Activated T-cell treated with anti-CD3 and anti-CD28 coated beads for 24 hours (primary cell): ENCODE data around the gene PPAT.
"Not testable (repeated sequence)": the region's sequence is repeated elsewhere in the genome, so short reads cannot be mapped to it uniquely, and the experiment has no call there.

Experiments
- DNase-seq: peaks from one replicate; pipeline ENCODE4 v3.0.0-alpha.2; 2020; ENCODE audit warnings: low read depth

The PPAT gene

GRCh38 chr4:56374956-56375355, 60.5 kb downstream of the PPAT start:
- DNase-seq, result no peak

DNA sequence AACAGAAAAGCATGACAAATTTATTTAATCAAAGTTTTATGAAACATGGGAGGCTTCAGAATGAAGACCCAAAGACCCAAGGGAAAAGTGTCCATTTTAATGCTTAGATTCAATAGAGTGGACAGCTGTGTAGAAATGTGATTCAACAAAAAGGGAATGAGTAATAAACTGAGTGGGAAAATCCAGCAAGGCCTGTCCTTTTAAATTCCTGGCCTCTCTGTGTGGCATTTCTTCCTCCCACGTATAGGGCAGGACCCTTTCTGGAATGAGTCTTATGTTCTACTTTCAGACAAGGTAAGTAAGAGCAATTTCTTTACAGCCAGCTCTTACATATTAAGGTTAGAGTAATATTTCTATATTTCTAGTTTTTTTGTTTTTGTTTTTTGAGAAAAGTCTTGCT, 62.6 kb downstream of the PPAT start:
- DNase-seq, result no peak

DNA sequence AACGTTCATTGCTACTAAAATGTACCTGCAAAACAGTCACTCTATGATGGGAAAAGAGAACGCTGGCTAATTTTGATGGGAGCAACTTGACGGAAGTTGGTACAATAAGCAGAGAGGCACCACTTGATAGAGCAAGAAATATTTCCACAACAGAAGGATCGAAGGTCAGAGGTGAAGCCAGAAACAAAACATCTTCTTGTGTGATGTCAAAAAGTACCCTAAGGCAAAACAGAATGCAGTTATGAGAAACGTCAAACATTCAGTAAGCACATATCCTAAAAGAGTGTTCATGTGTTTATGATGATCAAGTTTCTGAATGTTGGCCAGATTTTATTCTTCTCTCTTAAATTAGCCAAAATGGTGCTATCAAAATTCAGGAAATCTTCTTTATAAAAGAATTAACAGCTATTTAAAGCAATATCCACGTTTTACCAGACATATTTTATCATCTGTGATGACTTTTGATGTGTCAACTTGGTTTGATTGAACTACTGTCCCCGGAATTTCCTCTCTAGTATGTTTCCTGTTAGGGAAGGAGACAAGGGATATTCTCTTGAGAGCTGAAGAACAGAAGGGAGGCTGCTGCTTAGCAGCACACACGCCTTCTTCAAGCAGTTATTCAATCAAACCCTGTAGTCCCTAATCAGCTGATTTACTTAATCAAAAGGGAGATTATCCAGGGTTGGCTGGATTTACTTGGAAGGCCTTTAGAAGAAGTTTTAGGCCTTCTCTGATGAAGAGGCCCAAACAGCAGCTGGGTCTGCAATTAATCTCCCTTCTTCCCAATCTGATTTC, 63.8 kb downstream of the PPAT start:
- DNase-seq, result no peak

GRCh38 chr4:56370377-56370776, 65.0 kb downstream of the PPAT start:
- DNase-seq, result no peak

DNA sequence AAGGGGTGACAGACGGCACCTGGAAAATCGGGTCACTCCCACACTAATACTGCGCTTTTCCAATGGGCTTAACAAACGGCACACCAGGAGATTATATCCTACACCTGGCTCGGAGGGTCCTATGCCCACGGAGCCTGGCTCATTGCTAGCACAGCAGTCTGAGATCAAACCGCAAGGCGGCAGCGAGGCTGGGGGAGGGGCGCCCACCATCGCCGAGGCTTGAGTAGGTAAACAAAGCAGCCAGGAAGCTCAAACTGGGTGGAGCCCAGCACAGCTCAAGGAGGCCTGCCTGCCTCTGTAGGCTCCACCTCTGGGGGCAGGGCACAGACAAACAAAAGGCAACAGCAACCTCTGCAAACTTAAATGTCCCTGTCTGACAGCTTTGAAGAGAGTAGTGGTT, 72.4 kb downstream of the PPAT start:
- not testable (repeated sequence) for DNase-seq

DNA sequence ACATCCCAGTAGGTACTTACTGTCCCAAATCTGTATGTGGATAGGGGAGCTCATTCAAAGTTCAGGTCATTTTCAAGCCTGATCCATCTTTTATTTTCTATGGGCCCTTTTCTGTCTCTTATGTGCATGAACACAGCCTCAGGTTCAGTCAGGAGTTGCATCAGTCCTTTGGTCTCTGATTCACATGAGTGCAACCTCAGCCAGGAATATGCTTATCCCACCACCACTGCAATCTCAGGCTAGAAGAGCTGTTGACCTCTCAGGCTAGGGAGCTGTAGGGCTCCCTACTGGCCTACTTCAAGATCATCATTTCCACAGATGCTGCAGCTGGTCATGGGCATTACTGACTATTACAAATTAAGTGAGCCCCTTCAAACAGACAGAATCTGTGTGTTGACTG, 75.3 kb downstream of the PPAT start:
- no peak for DNase-seq

DNA sequence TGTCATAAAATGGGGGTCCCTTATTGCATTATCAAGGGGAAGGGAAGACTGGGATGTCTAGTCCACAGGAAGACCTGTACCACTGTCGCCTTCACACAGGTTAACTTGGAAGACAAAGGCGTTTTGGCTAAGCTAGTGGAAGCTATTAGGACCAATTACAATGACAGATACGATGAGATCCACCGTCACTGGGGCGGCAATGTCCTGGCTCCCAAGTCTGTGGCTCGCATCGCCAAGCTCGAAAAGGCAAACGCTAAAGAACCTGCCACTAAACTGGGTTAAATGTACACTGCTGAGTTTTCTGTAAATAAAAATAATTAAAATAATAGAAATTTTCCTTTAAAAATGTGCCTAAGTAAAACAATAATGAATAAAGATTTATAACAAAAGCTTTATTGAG, 78.8 kb downstream of the PPAT start:
- no peak for DNase-seq

DNA sequence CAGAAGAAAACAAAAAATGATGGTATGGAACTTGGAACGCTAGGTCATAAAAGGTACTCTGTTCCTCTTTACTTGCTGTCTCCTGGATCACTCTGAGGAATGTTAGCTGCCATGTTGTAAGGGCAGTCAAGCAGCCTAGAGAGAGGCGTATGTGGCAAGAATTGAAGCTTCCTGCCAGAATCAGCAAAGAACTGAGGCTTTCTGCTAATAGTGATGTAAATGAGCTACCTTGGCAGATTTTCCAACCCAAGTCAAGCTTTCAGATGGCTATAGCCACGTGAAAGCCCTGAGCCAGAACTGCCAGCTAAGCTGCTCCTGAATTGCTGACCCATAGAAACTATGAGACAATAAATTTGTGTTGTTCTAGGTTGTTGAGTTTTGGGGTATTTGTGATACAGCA, 86.8 kb downstream of the PPAT start:
- no peak for DNase-seq

DNA sequence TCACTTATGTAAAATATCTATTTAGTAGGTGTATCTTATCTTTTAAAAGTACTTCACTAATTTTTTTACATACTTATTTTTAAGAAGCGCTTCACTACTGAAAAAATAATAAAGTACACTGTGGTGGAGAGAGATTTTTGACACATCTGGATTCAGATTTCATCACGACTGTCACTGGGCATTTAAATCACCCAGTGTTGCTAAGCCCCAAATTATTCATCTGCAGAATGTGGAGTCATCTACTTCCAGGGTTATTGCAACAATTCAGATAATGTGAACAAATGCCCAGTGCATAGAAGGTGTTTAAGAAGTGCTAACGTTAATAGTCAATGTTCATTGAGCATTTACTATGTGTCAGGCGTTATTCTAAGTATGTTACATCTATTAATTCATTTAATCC, 90.0 kb downstream of the PPAT start:
- no peak for DNase-seq
